GM12891 (cell line): ENCODE results near the gene PDZK1IP1.
A peak's percentile ranks its signal among the peaks of the same experiment; 100 is the strongest.

Source experiments
- DNase-seq: peaks from one replicate; pipeline ENCODE4 v3.0.0; 2011; ENCODE audit warnings: low spot score; ENCODE audit not compliant: insufficient read length
- FAIRE-seq: peaks from 2 replicates; lab custom pipeline; 2011; peaks lifted over from hg19 to GRCh38; lab: Jason Lieb, UNC
- PAX5 ChIP-seq: IDR thresholded peaks from 2 replicates; pipeline ENCODE4 v1.6.1; 2011; ENCODE audit warnings: low read length, moderate library complexity, mild to moderate bottlenecking; ENCODE audit not compliant: insufficient read depth, severe bottlenecking
- POLR2A ChIP-seq: IDR thresholded peaks from 2 replicates; pipeline ENCODE4 v1.6.1; 2011; ENCODE audit warnings: low read depth, low read length, control low read depth
- POLR2AphosphoS5 ChIP-seq: IDR thresholded peaks from 2 replicates; pipeline ENCODE4 v1.6.1; 2011; ENCODE audit warnings: low read depth, low read length, control low read depth
- POU2F2 ChIP-seq: IDR thresholded peaks from 2 replicates; pipeline ENCODE4 v1.6.1; 2011; ENCODE audit warnings: low read depth, mild to moderate bottlenecking, control low read depth, low read length, moderate library complexity
- SPI1 ChIP-seq: IDR thresholded peaks from 2 replicates; pipeline ENCODE4 v1.6.1; 2011; ENCODE audit warnings: low read depth, low read length, control low read depth
- TAF1 ChIP-seq: IDR thresholded peaks from 2 replicates; pipeline ENCODE4 v1.6.1; 2011; ENCODE audit warnings: low read depth, low read length, control low read depth

Gene PDZK1IP1

GRCh38 chr1:47187926-47188250 lies 1.9 kb downstream of the PDZK1IP1 start:
- TF ChIP-seq TAF1 (no peak), POLR2AphosphoS5 (no peak), SPI1 (no peak), POLR2A (no peak), POU2F2 (no peak), PAX5 (no peak)
- FAIRE-seq (no peak), DNase-seq (no peak)

DNA sequence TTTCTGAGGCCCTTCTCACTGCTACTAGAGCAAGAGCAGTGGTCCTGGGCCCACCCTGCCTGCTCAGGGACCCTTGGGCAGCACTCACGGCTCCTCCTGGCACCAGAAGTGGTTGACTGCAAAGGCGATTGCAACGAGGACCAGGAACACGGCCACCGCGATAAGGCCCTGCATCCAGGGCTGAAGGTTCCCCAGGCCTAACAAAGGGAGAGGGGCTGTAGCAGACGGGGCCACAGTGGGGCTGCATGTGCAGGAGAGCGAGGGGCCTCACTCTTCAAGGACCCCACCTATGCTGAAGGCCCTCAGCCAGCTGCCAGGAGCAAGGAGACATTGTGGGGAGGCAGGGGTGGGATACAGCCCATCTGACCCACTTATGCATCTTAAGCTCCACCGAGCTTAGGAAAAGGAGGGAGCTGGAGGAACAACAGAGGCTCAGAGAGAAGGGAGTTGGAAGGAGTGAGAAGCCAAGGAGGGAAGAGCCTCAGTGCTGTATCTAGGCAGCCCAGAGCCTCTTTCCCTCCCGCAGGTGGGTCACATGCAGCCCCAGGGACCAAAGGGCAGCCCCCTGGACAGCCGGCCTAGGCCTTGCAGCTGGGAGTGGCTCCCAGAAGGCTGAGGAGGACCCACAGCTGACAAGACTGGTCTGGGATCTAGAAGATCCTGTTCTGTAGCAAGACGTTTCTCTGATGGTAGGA lies 2.5 kb downstream of the PDZK1IP1 start:
- FAIRE-seq: no peak
- DNase-seq: no peak
- TF ChIP-seq SPI1 (no peak), TAF1 (no peak), POLR2AphosphoS5 (no peak), POU2F2 (no peak), POLR2A (no peak), PAX5 (no peak)

GRCh38 chr1:47186267-47187185 lies 3.3 kb downstream of the PDZK1IP1 start:
- FAIRE-seq (no peak), DNase-seq (no peak)
- TF ChIP-seq PAX5: no peak
- TF ChIP-seq POLR2A: no peak
- TF ChIP-seq POU2F2: no peak
- TF ChIP-seq TAF1: no peak
- TF ChIP-seq SPI1: no peak
- no peak for TF ChIP-seq POLR2AphosphoS5

- DNase-seq (no peak), FAIRE-seq (no peak)
Measured at GRCh38 chr1:47184822-47185677, 4.8 kb downstream of the PDZK1IP1 start.

DNA sequence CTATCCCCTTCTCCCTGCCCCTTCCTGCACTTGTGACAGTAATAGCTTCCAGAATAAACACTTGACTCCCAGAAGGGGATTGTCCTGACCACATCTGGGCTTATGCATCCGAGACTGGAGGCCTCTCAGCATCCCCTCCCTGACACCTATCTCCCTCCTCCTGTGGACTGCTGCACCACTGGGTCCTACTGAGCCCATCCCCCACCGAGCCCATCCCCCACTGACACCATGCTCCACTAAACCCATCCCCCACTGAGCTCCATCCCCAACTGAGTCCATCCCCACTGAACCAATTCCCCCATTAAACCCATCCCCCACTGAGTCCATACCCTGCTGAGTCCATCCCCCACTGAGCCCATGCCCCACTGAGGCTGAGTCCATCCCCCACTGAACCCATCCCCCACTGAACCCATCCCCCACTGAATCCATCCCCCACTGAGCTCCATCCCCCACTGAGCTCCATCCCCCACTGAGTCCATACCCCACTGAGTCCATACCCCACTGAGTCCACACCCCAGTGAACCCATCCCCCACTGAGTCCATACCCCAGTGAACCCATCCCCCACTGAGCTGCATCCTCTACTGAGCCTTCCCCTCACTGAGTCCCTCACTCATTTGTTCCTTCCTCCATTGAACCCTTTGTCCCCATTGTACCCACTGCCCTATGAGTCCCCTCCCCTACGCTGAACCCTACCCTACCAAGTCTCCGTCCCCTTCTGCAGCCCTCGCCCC lies 5.6 kb downstream of the PDZK1IP1 start:
- TF ChIP-seq POLR2AphosphoS5 (no peak), TAF1 (no peak), PAX5 (no peak), SPI1 (no peak)
- FAIRE-seq (peak; percentile 78), DNase-seq (no peak)

More at GRCh38 chr1:47184822-47185677, 4.8 kb downstream of the PDZK1IP1 start:
- no peak for TF ChIP-seq POLR2AphosphoS5
- TF ChIP-seq SPI1: no peak
- TF ChIP-seq PAX5: no peak
- TF ChIP-seq POLR2A: no peak
- TF ChIP-seq TAF1: no peak
- TF ChIP-seq POU2F2: no peak

- TF ChIP-seq POLR2AphosphoS5 (no peak), TAF1 (no peak), POLR2A (no peak), SPI1 (no peak), POU2F2 (no peak)
- DNase-seq: no peak
- FAIRE-seq: no peak
Measured at GRCh38 chr1:47183308-47184089, 6.3 kb downstream of the PDZK1IP1 start.

DNA sequence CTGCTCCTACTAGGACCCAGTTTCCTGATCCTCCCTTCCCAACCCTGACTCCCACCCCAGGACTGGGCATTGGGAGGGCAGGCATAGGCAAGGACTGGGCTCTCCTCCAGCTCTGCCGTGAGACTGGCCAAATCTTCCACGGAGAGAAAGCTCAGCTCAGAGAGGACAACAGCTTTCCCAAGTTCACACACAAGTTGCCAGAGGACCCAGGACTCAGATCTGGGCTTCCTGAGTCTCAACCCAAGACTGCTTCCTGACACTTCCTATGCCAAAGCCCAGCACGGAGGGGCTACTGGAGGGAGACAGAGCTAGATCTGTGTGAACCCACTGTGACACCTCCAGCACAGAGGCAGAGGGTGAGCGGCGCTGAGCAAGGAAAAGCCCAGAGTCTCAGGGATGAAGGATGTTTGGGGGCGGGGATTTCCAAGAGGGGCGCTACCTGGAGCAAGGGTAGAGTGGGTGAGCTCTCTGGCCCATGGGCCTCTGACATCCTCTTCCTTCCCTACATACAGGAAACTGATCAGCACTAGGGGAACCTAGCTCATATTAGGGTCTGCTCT lies 7.1 kb downstream of the PDZK1IP1 start:
- DNase-seq (no peak), FAIRE-seq (no peak)
- TF ChIP-seq POLR2A (no peak), SPI1 (no peak), POU2F2 (no peak), PAX5 (no peak), TAF1 (no peak), POLR2AphosphoS5 (no peak)
